GM12891 (cell line): ENCODE measurements around the gene LYRM4.

Source experiments
- POLR2A ChIP-seq: IDR thresholded peaks from 2 replicates; pipeline ENCODE4 v1.6.1; 2011; ENCODE audit warnings: low read depth, low read length, control low read depth
- POLR2AphosphoS5 ChIP-seq: IDR thresholded peaks from 2 replicates; pipeline ENCODE4 v1.6.1; 2011; ENCODE audit warnings: low read depth, low read length, control low read depth
- POU2F2 ChIP-seq: IDR thresholded peaks from 2 replicates; pipeline ENCODE4 v1.6.1; 2011; ENCODE audit warnings: low read depth, mild to moderate bottlenecking, control low read depth, low read length, moderate library complexity
- TAF1 ChIP-seq: IDR thresholded peaks from 2 replicates; pipeline ENCODE4 v1.6.1; 2011; ENCODE audit warnings: low read depth, low read length, control low read depth

GRCh38 chr6:5151360-5151954 lies 109.3 kb downstream of the LYRM4 start:
- TF ChIP-seq TAF1: no peak
- no peak for TF ChIP-seq POLR2AphosphoS5
- no peak for TF ChIP-seq POLR2A
- no peak for TF ChIP-seq POU2F2
